Esophagus muscularis mucosa (tissue), 3 donors: Measurements from ENCODE around the gene ST6GAL1.

Source experiments
- CTCF ChIP-seq, 3 experiments: fragments of 200-600 bp in 2 of 3; fragments of 450-650 bp in 1 of 3; sonication (generic) in 2 of 3; IDR thresholded peaks; one replicate each; pipeline ENCODE4 v1.5.1; 2017 to 2019; ENCODE audit warnings: antibody characterized with exemption in 3 of 3, mild to moderate bottlenecking in 2 of 3, moderate library complexity in 1 of 3
- POLR2AphosphoS5 ChIP-seq, 2 donors: sonication (generic); formaldehyde crosslinking; IDR thresholded peaks; one replicate each; pipeline ENCODE4 v1.6.1; 2017; ENCODE audit warnings: antibody characterized with exemption in 2 of 2

- TF ChIP-seq CTCF (IDR thresholded peaks at IDR 0.05): no peak
- TF ChIP-seq POLR2AphosphoS5 (IDR thresholded peaks at IDR 0.05): no peak
Observed at GRCh38 chr3:187006864-187007630, 76.7 kb downstream of the ST6GAL1 start.
